Liver (tissue), 9 donors: Measurements from ENCODE around the gene NOP10. TPM values are rescaled to one million over a fixed set of nuclear protein-coding genes. Genes with fewer than 3 reads are reported as not detected.

Experiments
- DNase-seq: peaks from one replicate; pipeline ENCODE4 v3.0.0-alpha.2; 2017; ENCODE audit warnings: low spot score
- H3K27ac ChIP-seq, 2 donors: one replicate each; pipeline ENCODE4 v1.7.0; 2013; ENCODE audit warnings: inconsistent platforms in 2 of 2, low read length in 2 of 2, control low read depth in 1 of 2, low read depth in 1 of 2, mild to moderate bottlenecking in 1 of 2
- H3K27me3 ChIP-seq, 4 donors: one replicate each; pipeline versions ENCODE4 v1.6.1 to v1.7.0; 2013; ENCODE audit warnings: low read length in 3 of 4, inconsistent platforms in 1 of 4, mild to moderate bottlenecking in 1 of 4, moderate library complexity in 1 of 4; ENCODE audit not compliant: control insufficient read depth in 4 of 4, insufficient read depth in 4 of 4
- H3K36me3 ChIP-seq, 4 donors: one replicate each; pipeline versions ENCODE4 v1.6.1 to v1.7.0; 2013; ENCODE audit warnings: low read length in 3 of 4, mild to moderate bottlenecking in 3 of 4, low read depth in 1 of 4, moderate library complexity in 1 of 4; ENCODE audit not compliant: control insufficient read depth in 4 of 4, insufficient read depth in 3 of 4
- H3K4me1 ChIP-seq, 4 donors: one replicate each; pipeline versions ENCODE4 v1.6.1 to v1.7.0; 2013; ENCODE audit warnings: low read length in 3 of 4, mild to moderate bottlenecking in 3 of 4, moderate library complexity in 1 of 4; ENCODE audit not compliant: control insufficient read depth in 4 of 4, insufficient read depth in 4 of 4
- H3K4me3 ChIP-seq, 3 donors: one replicate each; pipeline versions ENCODE4 v1.6.1 to v1.7.0; 2013; ENCODE audit warnings: low read length in 3 of 3, control low read depth in 1 of 3, low read depth in 1 of 3, mild to moderate bottlenecking in 1 of 3
- H3K9ac ChIP-seq, 2 donors: one replicate each; pipeline ENCODE4 v1.7.0; 2013; ENCODE audit warnings: low read length in 2 of 2, mild to moderate bottlenecking in 2 of 2, moderate library complexity in 2 of 2, control low read depth in 1 of 2, low read depth in 1 of 2
- H3K9me3 ChIP-seq, 4 donors: one replicate each; pipeline versions ENCODE4 v1.6.1 to v1.7.0; 2013; ENCODE audit warnings: low read length in 3 of 4; ENCODE audit not compliant: control insufficient read depth in 4 of 4
- CTCF ChIP-seq: fragments of 150-350 bp; IDR thresholded peaks from 2 replicates; pipeline ENCODE4 v1.5.1; 2017; ENCODE audit warnings: improper control_type of control experiment, low read depth, low read length; ENCODE audit not compliant: missing input control
- EGR1 ChIP-seq, 2 donors: IDR thresholded peaks; 2 replicates each; pipeline ENCODE4 v1.6.1; 2016 to 2018; ENCODE audit warnings: antibody characterized with exemption in 2 of 2, low read depth in 2 of 2
- FOXA2 ChIP-seq: IDR thresholded peaks from 2 replicates; pipeline ENCODE4 v1.6.1; 2016; ENCODE audit warnings: antibody characterized with exemption
- HNF4A ChIP-seq, 2 donors: conservative IDR thresholded peaks; 2 replicates each; pipeline ENCODE4 v1.6.1; 2016; ENCODE audit warnings: antibody characterized with exemption in 2 of 2, mild to moderate bottlenecking in 2 of 2
- HNF4G ChIP-seq: IDR thresholded peaks from 2 replicates; pipeline ENCODE4 v1.6.1; 2016; ENCODE audit warnings: antibody characterized with exemption
- JUND ChIP-seq, 2 donors: IDR thresholded peaks; 2 replicates each; pipeline ENCODE4 v1.6.1; 2016; ENCODE audit warnings: antibody characterized with exemption in 2 of 2
- NR2F2 ChIP-seq: IDR thresholded peaks from 2 replicates; pipeline ENCODE4 v1.6.1; 2016; ENCODE audit warnings: antibody characterized with exemption
- RAD21 ChIP-seq, 2 donors: IDR thresholded peaks; 2 replicates each; pipeline ENCODE4 v1.6.1; 2016; ENCODE audit warnings: antibody characterized with exemption in 2 of 2, mild to moderate bottlenecking in 2 of 2
- REST ChIP-seq: IDR thresholded peaks from 2 replicates; pipeline ENCODE4 v1.6.1; 2016; ENCODE audit warnings: antibody characterized with exemption, mild to moderate bottlenecking
- RXRA ChIP-seq, 2 donors: IDR thresholded peaks; 2 replicates each; pipeline ENCODE4 v1.6.1; 2017 to 2018; ENCODE audit warnings: antibody characterized with exemption in 2 of 2, mild to moderate bottlenecking in 1 of 2
- YY1 ChIP-seq: IDR thresholded peaks from 2 replicates; pipeline ENCODE4 v1.6.1; 2016; ENCODE audit warnings: antibody characterized with exemption, mild to moderate bottlenecking
- ZBTB33 ChIP-seq: IDR thresholded peaks from 2 replicates; pipeline ENCODE4 v1.6.1; 2016; ENCODE audit warnings: antibody characterized with exemption
- WGBS: extraction: QIAGEN DNeasy Blood & Tissue Kit; methylation state at CpG from one replicate; pipeline ENCODE4 v1.1.7; 2013; 5-methylcytosine and 5-hydroxymethylcytosine counted together
- polyA plus RNA-seq, 2 donors: library from polyadenylated mRNA; stranded (reverse) in 1 of 2; unstranded in 1 of 2; fragments of 200-250 nt in 1 of 2; fragments of >200 nt in 1 of 2; fragmentation: Nextera tagmentation in 1 of 2; extraction: Ambion mirVana in 1 of 2; gene quantifications; one replicate each; pipeline versions ENCODE4 v1.2.1 to v1.2.3, GENCODE V29; 2013 to 2015
- total RNA-seq, 2 donors: library from RNA; depleted of rRNA; stranded (reverse); fragments of >200 nt; gene quantifications; one replicate each; pipeline ENCODE4 v1.2.3, GENCODE V29; 2014
- donor health status: healthy.
- donor health status: healthy.
- donor health status: healthy.
- donor health status: healthy.
- donor health status: healthy.

The NOP10 gene
- total and polyA plus RNA-seq, 4 donors = 104 to 223 (median 125) TPM

GRCh38 chr15:34358948-34359347 is 16.0 kb upstream of the NOP10 start:
- no peaks in the 10 kb centered on the region for H3K4me1 ChIP-seq
- no peaks in the 10 kb centered on the region for H3K9me3 ChIP-seq
- no peak overlapping the region for H3K4me3 ChIP-seq
- TF ChIP-seq RXRA (IDR thresholded peaks at IDR 0.05) (no peak), ZBTB33 (no peak), YY1 (no peak), RAD21 (IDR thresholded peaks at IDR 0.05) (no peak), EGR1 (IDR thresholded peaks at IDR 0.05; ENCODE audit: low read depth in 2 of 2) (no peak), NR2F2 (no peak), FOXA2 (no peak), CTCF (no peak), HNF4G (no peak), REST (no peak)
- H3K36me3 ChIP-seq = peaks cover 0 to 2% (median 0%) of the 10 kb centered on the region in 4 donors
- H3K9ac ChIP-seq = no peak overlapping the region
- whole genome bisulfite sequencing = 98% methylated on average over 4 of the region's 4 CpGs
- DNase-seq = no peak
- H3K27ac ChIP-seq = no peak overlapping the region
- H3K27me3 ChIP-seq = no peaks in the 10 kb centered on the region

GRCh38 chr15:34358367-34358766 is 15.4 kb upstream of the NOP10 start:
- H3K9ac ChIP-seq = no peak overlapping the region
- H3K4me1 ChIP-seq = no peaks in the 10 kb centered on the region
- WGBS = 89% methylated on average over 3 of the region's 3 CpGs
- H3K27me3 ChIP-seq = no peaks in the 10 kb centered on the region
- no peak for TF ChIP-seq HNF4A (conservative IDR thresholded peaks at IDR 0.05)
- no peak for TF ChIP-seq FOXA2
- TF ChIP-seq ZBTB33 = no peak
- TF ChIP-seq JUND (IDR thresholded peaks at IDR 0.05) = no peak
- no peak for TF ChIP-seq REST
- no peak for TF ChIP-seq EGR1 (IDR thresholded peaks at IDR 0.05; ENCODE audit: low read depth in 2 of 2)
- H3K36me3 ChIP-seq = peaks cover 0 to 2% (median 0%) of the 10 kb centered on the region in 4 donors
- H3K27ac ChIP-seq = no peak overlapping the region
- DNase-seq = no peak
- H3K4me3 ChIP-seq = no peak overlapping the region
- no peaks in the 10 kb centered on the region for H3K9me3 ChIP-seq
